Endothelial cell of umbilical vein (primary cell): Measurements from ENCODE around the gene PPP2R2D. TPM values are rescaled to one million over a fixed set of nuclear protein-coding genes. Genes with fewer than 3 reads are reported as not detected.

Experiments used
- BruUV-seq: library from RNA; stranded (reverse); fragments of 400-500 nt; replicated peaks from 2 replicates; lab custom pipeline; 2021; lab: Mats Ljungman, UMichigan
- CTCF ChIA-PET: fragments of 300-600, 350-600 bp; sonication (Branson Sonifier 250); formaldehyde crosslinking; loops from one replicate; lab custom pipeline; 2021; ENCODE audit warnings: antibody characterized with exemption, inconsistent platforms; lab: Charles Lee
- POLR2A ChIA-PET: fragments of 300-600, 350-600 bp; sonication (Branson Sonifier 250); formaldehyde crosslinking; loops from one replicate; lab custom pipeline; 2021; ENCODE audit warnings: antibody characterized with exemption, inconsistent platforms; lab: Charles Lee
- DNase-seq: peaks from one replicate; pipeline ENCODE4 v3.0.0-alpha.2; 2011; ENCODE audit warnings: low read depth, low spot score
- FAIRE-seq: peaks from 2 replicates; lab custom pipeline; 2011; peaks lifted over from hg19 to GRCh38; lab: Jason Lieb, UNC
- H2AFZ ChIP-seq: 2 replicates; pipeline ENCODE4 v1.6.0; 2012; ENCODE audit warnings: low read depth, low read length, control low read depth, inconsistent platforms
- H3K27ac ChIP-seq: 2 replicates; pipeline ENCODE4 v1.5.1; 2011; ENCODE audit warnings: low read depth, mild to moderate bottlenecking, control low read depth, low read length, moderate library complexity; ENCODE audit not compliant: insufficient read depth
- H3K27me3 ChIP-seq, 2 experiments: 2 replicates each; pipeline versions ENCODE4 v1.6.0 to v1.6.1; 2011; ENCODE audit warnings: low read length in 2 of 2, mixed read lengths in 1 of 2; ENCODE audit not compliant: control insufficient read depth in 2 of 2, insufficient read depth in 2 of 2
- H3K36me3 ChIP-seq, 2 experiments: 2 replicates in 1 of 2; 3 replicates in 1 of 2; pipeline ENCODE4 v1.5.1; 2011; ENCODE audit warnings: low read length in 2 of 2, mild to moderate bottlenecking in 1 of 2, moderate library complexity in 1 of 2; ENCODE audit not compliant: control insufficient read depth in 2 of 2, insufficient read depth in 2 of 2; ENCODE audit errors: extremely low read depth in 1 of 2
- H3K4me1 ChIP-seq: 3 replicates; pipeline ENCODE4 v1.5.1; 2011; ENCODE audit warnings: mild to moderate bottlenecking, low read length; ENCODE audit not compliant: control insufficient read depth, insufficient read depth; ENCODE audit errors: extremely low read depth
- H3K4me2 ChIP-seq: 2 replicates; pipeline ENCODE4 v1.6.1; 2011; ENCODE audit warnings: low read length, control low read depth, mixed read lengths; ENCODE audit not compliant: insufficient read depth
- H3K4me3 ChIP-seq, 3 experiments: fragments of 200-600 bp in 1 of 3; sonication (generic), shearing (Covaris generic) in 1 of 3; replicated peaks in 1 of 3; 2 replicates each; pipeline ENCODE4 v1.5.1; 2011 to 2016; ENCODE audit warnings: control low read depth in 3 of 3, low read length in 3 of 3, mild to moderate bottlenecking in 2 of 3, inconsistent platforms in 1 of 3, low read depth in 1 of 3, moderate library complexity in 1 of 3; ENCODE audit not compliant: insufficient read depth in 1 of 3
- H3K79me2 ChIP-seq: 2 replicates; pipeline ENCODE4 v1.6.0; 2012; ENCODE audit warnings: low read length, inconsistent platforms; ENCODE audit not compliant: control insufficient read depth, insufficient read depth
- H3K9ac ChIP-seq: replicated peaks from 2 replicates; pipeline ENCODE3; 2011; ENCODE audit warnings: low read length, control low read depth; ENCODE audit not compliant: insufficient read depth; ENCODE audit errors: extremely low read depth
- H3K9me1 ChIP-seq: replicated peaks from 3 replicates; pipeline ENCODE4 v1.6.0; 2011; ENCODE audit warnings: mild to moderate bottlenecking, low read length; ENCODE audit not compliant: control insufficient read depth, insufficient read depth; ENCODE audit errors: extremely low read depth
- H3K9me3 ChIP-seq: replicated peaks from 2 replicates; pipeline ENCODE4 v1.5.1; 2012; ENCODE audit warnings: low read length, inconsistent platforms; ENCODE audit not compliant: control insufficient read depth, insufficient read depth
- H4K20me1 ChIP-seq: replicated peaks from 2 replicates; pipeline ENCODE3; 2011; ENCODE audit warnings: mild to moderate bottlenecking, low read length; ENCODE audit not compliant: control insufficient read depth, insufficient read depth; ENCODE audit errors: extremely low read depth
- EZH2 ChIP-seq: IDR thresholded peaks from 2 replicates; pipeline ENCODE4 v1.6.1; 2012; ENCODE audit warnings: borderline replicate concordance, low read depth, mild to moderate bottlenecking, moderate library complexity, low read length, inconsistent platforms; ENCODE audit not compliant: severe bottlenecking
- FOS ChIP-seq: IDR thresholded peaks from 2 replicates; pipeline ENCODE4 v1.6.1; 2011; ENCODE audit warnings: mild to moderate bottlenecking, low read length, moderate library complexity, borderline replicate concordance; ENCODE audit not compliant: insufficient read depth
- GATA2 ChIP-seq: IDR thresholded peaks from 2 replicates; pipeline ENCODE4 v1.7.0; 2011; ENCODE audit warnings: low read depth, mild to moderate bottlenecking, moderate library complexity, mixed read lengths, low read length; ENCODE audit not compliant: insufficient read length, insufficient read depth
- JUN ChIP-seq: IDR thresholded peaks from 2 replicates; pipeline ENCODE4 v1.6.1; 2011; ENCODE audit warnings: borderline replicate concordance, low read depth; ENCODE audit not compliant: insufficient read length, insufficient read depth
- MYC ChIP-seq: IDR thresholded peaks from one replicate; pipeline ENCODE4 v1.6.1; 2011; ENCODE audit warnings: mild to moderate bottlenecking, low read depth, low read length
- POLR2A ChIP-seq: IDR thresholded peaks from 2 replicates; pipeline ENCODE4 v1.6.1; 2012; ENCODE audit warnings: low read depth, mild to moderate bottlenecking, control low read depth, low read length
- POLR2AphosphoS5 ChIP-seq: IDR thresholded peaks from 2 replicates; pipeline ENCODE4 v1.6.1; 2012; ENCODE audit warnings: low read depth, mild to moderate bottlenecking, control low read depth, low read length, moderate library complexity; ENCODE audit not compliant: insufficient read depth
- dilution Hi-C: fragments of 300-500 bp; cut with MboI; formaldehyde crosslinking; loops from one replicate; pipeline ENCODE4 v1.15.0; 2019; ENCODE audit warnings: low sequenced_read_pairs; ENCODE audit not compliant: extremely low pct_ligation_motif_present
- intact Hi-C: fragments of 100-400 bp; cut with micrococcal nuclease; formaldehyde crosslinking; loops from one replicate; pipeline ENCODE4 v1.10.0; 2022
- polyA plus RNA-seq, 4 experiments: library from polyadenylated mRNA; depleted of rRNA in 3 of 4; stranded (reverse) in 3 of 4; unstranded in 1 of 4; fragments of >200 nt; gene quantifications; 2 replicates each; pipeline versions ENCODE4 v1.2.1 to v1.2.3, GENCODE V29; 2011 to 2012; ENCODE audit warnings: missing spikeins in 1 of 4
- total RNA-seq: library from RNA; stranded (reverse); gene quantifications from 2 replicates; pipeline ENCODE4 v1.2.3, GENCODE V29; 2021
- TF ChIP-seq, protein P1 (sequence below), 2 donors: IDR thresholded peaks; 1 replicate in 1 of 2; 2 replicates in 1 of 2; pipeline ENCODE4 v1.5.1; 2011; ENCODE audit warnings: low read length in 2 of 2, mild to moderate bottlenecking in 2 of 2, moderate library complexity in 2 of 2, control low read depth in 1 of 2, inconsistent platforms in 1 of 2, low read depth in 1 of 2; ENCODE audit not compliant: insufficient read depth in 1 of 2; ENCODE audit errors: extremely low read depth in 1 of 2
- TF ChIP-seq, protein P2 (sequence below): IDR thresholded peaks from 2 replicates; pipeline ENCODE4 v1.6.1; 2011; ENCODE audit not compliant: insufficient read depth, insufficient read length

Gene PPP2R2D
- total and polyA plus RNA-seq, 2 donors (not counting 3 experiments of a cell fraction or from before 2014, with no cell fraction given), result 29.9 to 36.3 TPM

DNA sequence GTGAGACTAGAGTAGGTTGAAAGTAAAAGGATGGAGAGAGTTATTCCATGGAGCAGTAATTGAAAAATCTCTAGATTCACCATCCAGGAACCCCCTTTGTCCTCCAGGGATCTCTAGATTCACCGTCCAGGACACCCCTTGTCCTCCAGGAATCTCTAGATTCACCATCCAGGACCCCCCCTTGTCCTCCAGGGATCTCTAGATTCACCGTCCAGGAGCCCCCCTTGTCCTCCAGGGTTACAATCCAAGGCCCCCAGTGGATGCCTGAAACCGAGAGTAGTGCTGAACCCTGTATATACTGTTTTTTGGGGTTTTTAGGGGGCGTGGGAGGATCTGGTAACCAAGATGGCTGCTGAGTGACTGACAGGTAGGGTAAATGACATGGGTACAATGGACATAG lies 38.3 kb upstream of the PPP2R2D start:
- H3K9me3 ChIP-seq, result no peaks in the 10 kb centered on the region
- FAIRE-seq (no peak), DNase-seq (peak; percentile 22)
- intact Hi-C loops (no loop called here), dilution Hi-C loops (no loop called here)
- no TSS peak for BruUV-seq
- H3K4me1 ChIP-seq, result no peaks in the 10 kb centered on the region
- TF ChIP-seq POLR2AphosphoS5 (no peak), JUN (no peak), GATA2 (no peak), MYC (no peak), EZH2 (no peak), FOS (no peak), POLR2A (no peak)
- TF ChIP-seq, protein P1, sequence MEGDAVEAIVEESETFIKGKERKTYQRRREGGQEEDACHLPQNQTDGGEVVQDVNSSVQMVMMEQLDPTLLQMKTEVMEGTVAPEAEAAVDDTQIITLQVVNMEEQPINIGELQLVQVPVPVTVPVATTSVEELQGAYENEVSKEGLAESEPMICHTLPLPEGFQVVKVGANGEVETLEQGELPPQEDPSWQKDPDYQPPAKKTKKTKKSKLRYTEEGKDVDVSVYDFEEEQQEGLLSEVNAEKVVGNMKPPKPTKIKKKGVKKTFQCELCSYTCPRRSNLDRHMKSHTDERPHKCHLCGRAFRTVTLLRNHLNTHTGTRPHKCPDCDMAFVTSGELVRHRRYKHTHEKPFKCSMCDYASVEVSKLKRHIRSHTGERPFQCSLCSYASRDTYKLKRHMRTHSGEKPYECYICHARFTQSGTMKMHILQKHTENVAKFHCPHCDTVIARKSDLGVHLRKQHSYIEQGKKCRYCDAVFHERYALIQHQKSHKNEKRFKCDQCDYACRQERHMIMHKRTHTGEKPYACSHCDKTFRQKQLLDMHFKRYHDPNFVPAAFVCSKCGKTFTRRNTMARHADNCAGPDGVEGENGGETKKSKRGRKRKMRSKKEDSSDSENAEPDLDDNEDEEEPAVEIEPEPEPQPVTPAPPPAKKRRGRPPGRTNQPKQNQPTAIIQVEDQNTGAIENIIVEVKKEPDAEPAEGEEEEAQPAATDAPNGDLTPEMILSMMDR (IDR thresholded peaks at IDR 0.05; ENCODE audit: extremely low read depth in 1 of 2, insufficient read depth in 1 of 2, low read depth in 1 of 2, low read length in 2 of 2), result no peak
- TF ChIP-seq, protein P2, sequence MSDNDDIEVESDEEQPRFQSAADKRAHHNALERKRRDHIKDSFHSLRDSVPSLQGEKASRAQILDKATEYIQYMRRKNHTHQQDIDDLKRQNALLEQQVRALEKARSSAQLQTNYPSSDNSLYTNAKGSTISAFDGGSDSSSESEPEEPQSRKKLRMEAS, result no peak
- H3K79me2 ChIP-seq, result no peaks in the 10 kb centered on the region
- H3K4me3 ChIP-seq, result no peak overlapping the region
- no peaks in the 10 kb centered on the region for H4K20me1 ChIP-seq
- no peaks in the 10 kb centered on the region for H3K36me3 ChIP-seq
- no peaks in the 10 kb centered on the region for H3K9me1 ChIP-seq
- ChIA-PET POLR2A (no interaction called here), CTCF (no interaction called here)
- H3K27ac ChIP-seq, result no peak overlapping the region
- H3K27me3 ChIP-seq, result no peaks in the 10 kb centered on the region
- no peak overlapping the region for H3K9ac ChIP-seq
- H3K4me2 ChIP-seq, result no peak overlapping the region
- H2AFZ ChIP-seq, result no peak overlapping the region
